DMS153 treated with DMSO at 0.1 percent for 48 hours (cell line): ENCODE data around the gene RFFL.
"Not testable (repeated sequence)": the region's sequence is repeated elsewhere in the genome, so short reads cannot be mapped to it uniquely, and the experiment has no call there.

Source experiments
- DNase-seq: peaks from one replicate; lab custom pipeline; 2025; ENCODE audit not compliant: unreplicated experiment; lab: John Stamatoyannopoulos, UW

RFFL gene

DNA sequence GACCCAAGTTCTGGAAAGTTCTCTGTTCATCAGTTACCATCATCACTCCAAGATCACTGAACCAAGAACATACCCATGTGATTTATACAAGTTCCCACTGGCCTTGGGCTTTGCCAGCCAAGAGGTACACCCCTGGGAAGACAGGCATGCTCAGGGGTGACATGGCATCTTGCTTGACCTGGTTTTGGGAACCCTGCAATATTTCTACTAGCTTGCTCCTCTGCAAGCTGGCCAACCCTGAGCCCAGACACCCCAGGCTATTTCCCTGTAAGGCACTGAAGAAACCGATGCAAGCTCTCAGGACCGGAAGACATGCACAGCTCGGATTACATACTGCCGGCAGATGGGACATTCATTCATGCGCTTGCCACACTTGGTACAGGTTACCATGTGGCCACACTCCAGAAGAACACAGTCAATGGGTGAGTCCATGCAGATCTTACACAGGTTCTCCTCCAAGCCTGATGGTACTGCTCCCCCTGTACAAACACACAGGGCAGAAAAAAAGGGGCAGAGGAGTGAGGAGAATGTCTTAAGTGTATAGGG is 51.8 kb downstream of the RFFL start:
- DNase-seq: no peak

- no peak for DNase-seq
Observed at GRCh38 chr17:35010093-35010492, 53.4 kb downstream of the RFFL start.

DNA sequence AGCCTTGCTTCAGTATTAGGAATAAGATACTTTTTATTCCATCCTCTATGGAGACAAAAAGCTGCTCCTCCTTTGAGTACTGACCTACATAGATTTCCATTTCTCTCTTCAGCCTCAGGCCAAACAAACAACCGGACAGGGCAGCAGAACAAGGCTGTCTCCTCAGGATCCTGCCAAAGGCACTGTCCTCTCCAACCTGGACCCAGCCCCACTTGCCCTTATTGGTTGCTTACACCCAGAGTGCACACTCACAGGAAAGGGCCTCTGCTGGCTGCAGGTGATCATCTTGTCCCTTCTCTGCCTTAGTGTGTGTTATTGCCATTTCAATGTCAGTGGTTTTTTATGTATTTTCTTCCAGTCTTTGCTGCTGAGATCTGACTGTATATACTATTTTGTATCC is 56.5 kb downstream of the RFFL start:
- DNase-seq: no peak

DNA sequence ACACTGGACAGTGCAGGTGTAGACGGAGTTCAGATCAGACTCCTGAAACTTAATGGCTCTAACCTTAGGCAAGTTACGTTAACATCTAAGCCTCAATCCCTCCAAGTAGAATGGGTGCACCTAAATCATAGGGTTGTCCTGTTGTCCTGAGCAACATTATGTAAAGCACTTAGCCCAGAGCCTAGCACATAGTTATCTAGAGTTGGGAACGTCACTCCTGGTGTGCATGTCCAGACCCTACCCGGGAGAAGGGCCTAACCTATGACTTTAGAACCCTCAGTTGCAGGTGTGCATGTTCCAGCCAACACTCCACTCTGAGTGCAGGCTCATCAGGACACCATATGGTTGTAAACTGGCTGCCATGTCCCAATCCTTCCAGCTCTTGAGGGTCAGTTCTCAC is 57.2 kb downstream of the RFFL start:
- no peak for DNase-seq

DNA sequence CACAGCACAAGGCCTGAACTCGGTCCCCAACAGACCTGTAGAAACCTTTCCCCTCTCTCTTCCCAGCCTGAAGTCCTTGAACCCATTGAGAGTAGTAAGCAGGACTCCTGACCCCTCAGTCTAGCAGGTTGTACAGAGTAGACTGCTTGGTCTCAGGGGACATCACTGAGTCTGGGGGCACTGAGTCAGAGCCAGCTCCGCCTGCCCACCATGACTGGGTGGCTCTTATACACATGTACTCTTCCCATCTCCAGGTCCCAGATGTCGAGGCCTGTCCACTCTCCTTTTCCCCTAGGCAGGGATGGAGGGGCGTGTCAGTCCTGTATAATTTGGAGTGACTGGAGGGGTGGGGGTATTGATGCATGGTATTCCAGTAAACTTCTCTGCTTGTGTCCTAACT is 59.7 kb downstream of the RFFL start:
- no peak for DNase-seq

- DNase-seq: no peak
Observed at GRCh38 chr17:35002876-35003551, 60.5 kb downstream of the RFFL start.

- DNase-seq: no peak
Observed at GRCh38 chr17:35001549-35001948, 62.0 kb downstream of the RFFL start.

DNA sequence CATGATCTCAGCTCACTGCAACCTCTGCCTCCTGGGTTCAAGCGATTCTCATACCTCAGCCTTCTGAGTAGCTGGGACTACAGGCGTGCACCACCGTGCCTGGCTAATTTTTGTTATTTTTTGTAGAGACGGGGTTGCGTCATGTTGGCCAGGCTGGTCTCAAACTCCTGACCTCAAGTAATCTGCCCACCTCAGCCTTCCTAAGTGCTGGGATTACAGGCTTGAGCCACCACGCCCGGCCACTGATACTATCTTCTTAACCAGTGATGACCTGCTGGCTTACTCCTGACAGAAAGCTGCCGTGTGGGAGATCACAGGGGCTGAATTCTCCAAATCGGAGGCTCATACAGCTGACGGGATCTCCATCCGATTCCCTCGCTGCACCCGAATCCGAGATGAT is 62.5 kb downstream of the RFFL start:
- not testable (repeated sequence) for DNase-seq

- no peak for DNase-seq
Observed at GRCh38 chr17:34999456-34999855, 64.1 kb downstream of the RFFL start.

DNA sequence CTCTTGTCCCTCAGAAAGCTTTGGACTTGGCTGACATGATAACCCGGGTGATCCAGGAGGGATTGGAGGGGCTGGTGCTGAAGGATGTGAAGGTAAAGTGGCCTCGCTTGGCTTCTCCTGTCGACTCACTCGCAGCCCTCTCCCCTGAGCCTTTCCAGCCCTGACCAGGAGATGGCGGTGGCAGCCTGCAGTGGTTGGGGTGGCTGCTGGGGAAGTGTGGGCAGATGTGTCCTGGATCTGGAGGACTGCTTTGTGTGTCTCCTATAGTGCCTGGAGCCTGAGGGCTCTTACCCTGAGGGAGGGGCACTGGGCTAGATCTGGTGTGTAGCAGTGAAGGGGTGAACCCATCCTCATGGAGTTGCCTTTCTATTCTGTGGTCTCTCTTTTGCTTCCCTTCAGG is 65.3 kb downstream of the RFFL start:
- peak; percentile 59 for DNase-seq

DNA sequence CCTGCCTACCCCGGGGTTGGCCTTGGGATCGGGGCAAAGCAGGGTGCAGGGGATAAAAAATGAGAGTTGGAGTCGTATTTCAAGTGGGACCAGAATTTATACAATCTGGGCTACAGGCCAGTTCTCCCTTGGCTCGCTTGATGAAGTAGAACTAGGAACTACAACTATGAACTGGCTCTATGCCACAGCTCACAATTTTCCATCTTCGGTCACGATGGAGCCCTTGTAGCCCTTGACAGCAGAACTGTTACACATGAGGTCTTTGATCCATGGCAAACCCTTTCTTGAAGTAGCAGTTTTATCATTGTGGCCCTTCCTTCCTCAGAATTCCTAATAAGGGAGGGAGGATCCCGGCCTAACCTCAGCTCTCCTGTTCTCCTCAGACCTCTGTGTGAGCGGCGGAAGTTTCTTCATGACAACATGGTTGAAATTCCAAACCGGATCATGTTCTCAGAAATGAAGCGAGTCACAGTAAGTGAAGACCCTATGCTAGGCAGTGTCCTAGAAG is 66.1 kb downstream of the RFFL start:
- no peak for DNase-seq

GRCh38 chr17:34996422-34997285 is 66.9 kb downstream of the RFFL start:
- no peak for DNase-seq

- DNase-seq: no peak
Observed at GRCh38 chr17:34993031-34993430, 70.5 kb downstream of the RFFL start.

- DNase-seq: no peak
Observed at GRCh38 chr17:34991606-34992005, 71.9 kb downstream of the RFFL start.

- no peak for DNase-seq
Observed at GRCh38 chr17:34990921-34991365, 72.6 kb downstream of the RFFL start.

DNA sequence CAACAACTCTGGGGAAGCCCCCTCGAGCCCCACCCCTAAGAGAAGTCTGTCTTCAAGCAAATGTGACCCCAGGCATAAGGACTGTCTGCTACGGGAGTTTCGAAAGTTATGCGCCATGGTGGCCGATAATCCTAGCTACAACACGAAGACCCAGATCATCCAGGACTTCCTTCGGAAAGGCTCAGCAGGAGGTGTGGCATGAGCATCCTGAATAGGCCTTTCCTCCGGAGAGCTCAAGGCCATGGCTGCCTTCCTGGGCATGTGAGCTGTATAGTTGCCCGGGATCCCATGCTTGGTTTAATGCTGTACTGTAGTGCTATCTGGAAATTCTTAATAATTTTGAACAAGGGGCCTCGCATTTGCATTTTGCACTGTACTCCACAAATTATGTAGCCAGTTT is 74.0 kb downstream of the RFFL start:
- DNase-seq: no peak

- no peak for DNase-seq
Observed at GRCh38 chr17:34988644-34989043, 74.9 kb downstream of the RFFL start.

- no peak for DNase-seq
Observed at GRCh38 chr17:34987232-34987631, 76.3 kb downstream of the RFFL start.

- peak; percentile 30 for DNase-seq
Observed at GRCh38 chr17:34981538-34982241, 81.8 kb downstream of the RFFL start.

DNA sequence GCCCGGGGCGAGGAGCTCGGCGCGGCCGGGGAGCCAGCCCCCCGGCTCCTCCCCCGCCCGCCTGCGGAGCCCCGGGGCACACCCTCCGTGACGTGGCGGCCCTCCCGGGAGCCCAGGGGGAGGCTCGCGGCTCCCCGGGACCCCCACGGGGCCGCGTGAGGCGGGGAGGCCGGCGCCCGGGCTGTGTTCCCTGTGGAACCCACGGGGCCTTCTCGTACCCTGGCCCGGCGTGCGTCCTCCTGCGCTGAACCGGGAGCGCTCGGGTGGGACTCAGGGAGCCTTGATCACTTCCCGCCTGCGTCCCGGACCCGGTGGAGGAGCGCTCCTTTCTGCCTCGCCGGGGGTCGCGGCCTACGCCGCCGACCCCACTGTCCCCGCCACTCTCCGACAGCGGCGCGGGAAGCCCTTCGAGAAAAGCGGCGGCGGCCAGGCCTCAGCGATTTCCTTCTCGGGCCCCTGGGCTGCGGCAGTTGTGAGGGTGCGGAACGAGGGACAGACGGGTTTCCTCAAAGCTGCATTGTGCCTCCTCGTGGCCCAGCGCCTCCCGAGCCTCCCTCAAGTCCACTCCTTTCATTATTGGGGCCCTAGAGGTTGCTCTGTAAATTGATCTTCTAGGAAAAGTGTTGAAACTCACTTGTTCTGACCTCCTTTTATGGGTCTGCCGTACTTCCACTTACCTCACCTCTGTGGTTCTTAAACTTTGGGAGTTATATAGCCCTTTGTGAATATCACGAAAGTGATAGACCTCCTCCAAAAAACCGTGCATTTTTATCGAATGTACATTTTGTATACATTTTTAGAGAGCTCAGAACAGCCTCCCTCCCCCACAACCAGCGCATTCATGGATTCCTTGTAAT is 82.6 kb downstream of the RFFL start:
- peak; percentile 18 for DNase-seq

- peak; percentile 85 for DNase-seq
Observed at GRCh38 chr17:34980353-34980680, 83.2 kb downstream of the RFFL start, which contains the start of gene LIG3. TSS of gene LIG3 (plus strand) at chr17:34980512. CDS start at chr17:34983006, 2,494 bp downstream.
